Stimulated activated naive CD8-positive, alpha-beta T cell treated with anti-CD3 and anti-CD28 coated beads, Interleukin-15, Interleukin-2, amounts not matched to agents 100 ng/mL and 50 ng/mL, for 24 hours (primary cell): ENCODE measurements around the gene TCF7L1.

ENCODE experiments used
- H3K27ac Mint-ChIP-seq: one replicate; pipeline ENCODE4 v1.8.0; 2021; ENCODE audit warnings: mild to moderate bottlenecking, mixed read lengths
- H3K27me3 Mint-ChIP-seq: one replicate; pipeline ENCODE4 v1.8.0; 2021; ENCODE audit warnings: mixed read lengths
- H3K36me3 Mint-ChIP-seq: one replicate; pipeline ENCODE4 v1.8.0; 2021; ENCODE audit warnings: low read depth, mixed read lengths
- H3K4me1 Mint-ChIP-seq: one replicate; pipeline ENCODE4 v1.8.0; 2021; ENCODE audit warnings: low read depth, mixed read lengths
- H3K4me3 Mint-ChIP-seq: one replicate; pipeline ENCODE4 v1.8.0; 2021; ENCODE audit warnings: mild to moderate bottlenecking, mixed read lengths
- H3K9me3 Mint-ChIP-seq: one replicate; pipeline ENCODE4 v1.8.0; 2021; ENCODE audit warnings: mixed read lengths

The TCF7L1 gene

GRCh38 chr2:85234868-85235267, 101.7 kb downstream of the TCF7L1 start:
- no peaks in the 10 kb centered on the region for H3K36me3 Mint-ChIP-seq
- H3K27ac Mint-ChIP-seq, result no peak overlapping the region
- H3K4me1 Mint-ChIP-seq, result no peaks in the 10 kb centered on the region
- peaks cover 19% of the 10 kb centered on the region for H3K27me3 Mint-ChIP-seq
- H3K4me3 Mint-ChIP-seq, result no peak overlapping the region
- H3K9me3 Mint-ChIP-seq, result no peaks in the 10 kb centered on the region

GRCh38 chr2:85235281-85235680, 102.1 kb downstream of the TCF7L1 start:
- Mint-ChIP-seq H3K36me3 (no peaks in the 10 kb centered on the region), H3K4me1 (no peaks in the 10 kb centered on the region), H3K27me3 (peaks cover 19% of the 10 kb centered on the region), H3K9me3 (no peaks in the 10 kb centered on the region), H3K4me3 (no peak overlapping the region), H3K27ac (no peak overlapping the region)

GRCh38 chr2:85236084-85236483, 102.9 kb downstream of the TCF7L1 start:
- no peaks in the 10 kb centered on the region for H3K9me3 Mint-ChIP-seq
- H3K36me3 Mint-ChIP-seq, result no peaks in the 10 kb centered on the region
- H3K27me3 Mint-ChIP-seq, result peaks cover 19% of the 10 kb centered on the region
- H3K4me1 Mint-ChIP-seq, result no peaks in the 10 kb centered on the region
- H3K27ac Mint-ChIP-seq, result no peak overlapping the region
- H3K4me3 Mint-ChIP-seq, result no peak overlapping the region

- Mint-ChIP-seq H3K4me1 (no peaks in the 10 kb centered on the region), H3K27ac (no peak overlapping the region), H3K27me3 (peaks cover 19% of the 10 kb centered on the region)
Measured at GRCh38 chr2:85237849-85238565, 104.8 kb downstream of the TCF7L1 start.

GRCh38 chr2:85238607-85239006, 105.4 kb downstream of the TCF7L1 start:
- no peak overlapping the region for H3K4me3 Mint-ChIP-seq
- H3K27ac Mint-ChIP-seq, result no peak overlapping the region
- H3K36me3 Mint-ChIP-seq, result no peaks in the 10 kb centered on the region
- H3K9me3 Mint-ChIP-seq, result no peaks in the 10 kb centered on the region
- H3K27me3 Mint-ChIP-seq, result peaks cover 18% of the 10 kb centered on the region
- H3K4me1 Mint-ChIP-seq, result no peaks in the 10 kb centered on the region

More at GRCh38 chr2:85237849-85238565, 104.8 kb downstream of the TCF7L1 start:
- no peaks in the 10 kb centered on the region for H3K9me3 Mint-ChIP-seq
- H3K36me3 Mint-ChIP-seq, result no peaks in the 10 kb centered on the region
- H3K4me3 Mint-ChIP-seq, result no peak overlapping the region

GRCh38 chr2:85239102-85239501, 105.9 kb downstream of the TCF7L1 start:
- no peak overlapping the region for H3K4me3 Mint-ChIP-seq
- H3K27me3 Mint-ChIP-seq, result peaks cover 20% of the 10 kb centered on the region
- no peaks in the 10 kb centered on the region for H3K9me3 Mint-ChIP-seq
- H3K4me1 Mint-ChIP-seq, result no peaks in the 10 kb centered on the region
- no peaks in the 10 kb centered on the region for H3K36me3 Mint-ChIP-seq
- H3K27ac Mint-ChIP-seq, result no peak overlapping the region

GRCh38 chr2:85240055-85240454, 106.9 kb downstream of the TCF7L1 start:
- Mint-ChIP-seq H3K27me3 (peaks cover 22% of the 10 kb centered on the region), H3K27ac (no peak overlapping the region), H3K9me3 (no peaks in the 10 kb centered on the region), H3K36me3 (no peaks in the 10 kb centered on the region), H3K4me3 (no peak overlapping the region), H3K4me1 (no peaks in the 10 kb centered on the region)

GRCh38 chr2:85242321-85242720, 109.1 kb downstream of the TCF7L1 start:
- peaks cover 22% of the 10 kb centered on the region for H3K27me3 Mint-ChIP-seq
- H3K9me3 Mint-ChIP-seq, result no peaks in the 10 kb centered on the region
- H3K36me3 Mint-ChIP-seq, result no peaks in the 10 kb centered on the region
- H3K27ac Mint-ChIP-seq, result no peak overlapping the region
- H3K4me3 Mint-ChIP-seq, result no peak overlapping the region
- H3K4me1 Mint-ChIP-seq, result no peaks in the 10 kb centered on the region

- Mint-ChIP-seq H3K4me3 (no peak overlapping the region), H3K36me3 (no peaks in the 10 kb centered on the region)
Measured at GRCh38 chr2:85243101-85244072, 110.2 kb downstream of the TCF7L1 start.

GRCh38 chr2:85244828-85245227, 111.6 kb downstream of the TCF7L1 start:
- H3K27me3 Mint-ChIP-seq, result peaks cover 7% of the 10 kb centered on the region
- no peak overlapping the region for H3K4me3 Mint-ChIP-seq
- no peak overlapping the region for H3K27ac Mint-ChIP-seq
- H3K36me3 Mint-ChIP-seq, result no peaks in the 10 kb centered on the region
- H3K4me1 Mint-ChIP-seq, result no peaks in the 10 kb centered on the region
- H3K9me3 Mint-ChIP-seq, result no peaks in the 10 kb centered on the region

More at GRCh38 chr2:85243101-85244072, 110.2 kb downstream of the TCF7L1 start:
- Mint-ChIP-seq H3K4me1 (no peaks in the 10 kb centered on the region), H3K27ac (no peak overlapping the region), H3K27me3 (peaks cover 15% of the 10 kb centered on the region), H3K9me3 (no peaks in the 10 kb centered on the region)

- Mint-ChIP-seq H3K27me3 (peaks cover 7% of the 10 kb centered on the region), H3K9me3 (no peaks in the 10 kb centered on the region), H3K27ac (no peak overlapping the region), H3K4me1 (no peaks in the 10 kb centered on the region), H3K36me3 (no peaks in the 10 kb centered on the region), H3K4me3 (no peak overlapping the region)
Measured at GRCh38 chr2:85245891-85246290, 112.7 kb downstream of the TCF7L1 start.

GRCh38 chr2:85246348-85246747, 113.2 kb downstream of the TCF7L1 start:
- Mint-ChIP-seq H3K9me3 (no peaks in the 10 kb centered on the region), H3K4me1 (no peaks in the 10 kb centered on the region), H3K27ac (no peak overlapping the region), H3K27me3 (peaks cover 7% of the 10 kb centered on the region), H3K4me3 (no peak overlapping the region), H3K36me3 (no peaks in the 10 kb centered on the region)

- H3K27ac Mint-ChIP-seq, result no peak overlapping the region
- no peaks in the 10 kb centered on the region for H3K4me1 Mint-ChIP-seq
- no peaks in the 10 kb centered on the region for H3K9me3 Mint-ChIP-seq
- peaks cover 7% of the 10 kb centered on the region for H3K27me3 Mint-ChIP-seq
- H3K4me3 Mint-ChIP-seq, result no peak overlapping the region
- no peaks in the 10 kb centered on the region for H3K36me3 Mint-ChIP-seq
Measured at GRCh38 chr2:85247610-85248009, 114.4 kb downstream of the TCF7L1 start.

GRCh38 chr2:85248773-85249509, 115.7 kb downstream of the TCF7L1 start:
- H3K36me3 Mint-ChIP-seq, result no peaks in the 10 kb centered on the region
- H3K9me3 Mint-ChIP-seq, result no peaks in the 10 kb centered on the region
- no peaks in the 10 kb centered on the region for H3K4me1 Mint-ChIP-seq
- no peak overlapping the region for H3K4me3 Mint-ChIP-seq
- H3K27me3 Mint-ChIP-seq, result peaks cover 4% of the 10 kb centered on the region
- H3K27ac Mint-ChIP-seq, result no peak overlapping the region

- H3K4me3 Mint-ChIP-seq, result no peak overlapping the region
- no peaks in the 10 kb centered on the region for H3K27me3 Mint-ChIP-seq
- H3K27ac Mint-ChIP-seq, result no peak overlapping the region
- no peaks in the 10 kb centered on the region for H3K36me3 Mint-ChIP-seq
- no peaks in the 10 kb centered on the region for H3K4me1 Mint-ChIP-seq
- no peaks in the 10 kb centered on the region for H3K9me3 Mint-ChIP-seq
Measured at GRCh38 chr2:85250045-85250444, 116.9 kb downstream of the TCF7L1 start.
